GM18868 (cell line): Measurements from ENCODE around the gene ALDH1A1.
"Not testable (repeated sequence)": the region's sequence is repeated elsewhere in the genome, so short reads cannot be mapped to it uniquely, and the experiment has no call there.

Experiments used
- ATAC-seq: cut with Tn5 transposase; IDR thresholded peaks from one replicate; pipeline ENCODE4 v1.9.1; 2021; ENCODE audit warnings: mild to moderate bottlenecking, moderate library complexity; ENCODE audit not compliant: unreplicated experiment

ALDH1A1 gene

GRCh38 chr9:72946318-72946717 lies 6.5 kb downstream of the ALDH1A1 start:
- no peak for ATAC-seq

- no peak for ATAC-seq
These were observed 7.5 kb downstream of the ALDH1A1 start for GRCh38 chr9:72945391-72945790.

- no peak for ATAC-seq
These were observed 8.9 kb downstream of the ALDH1A1 start for GRCh38 chr9:72943844-72944462.

GRCh38 chr9:72942451-72942850 lies 10.4 kb downstream of the ALDH1A1 start:
- ATAC-seq, result no peak

- ATAC-seq, result not testable (repeated sequence)
These were observed 13.3 kb downstream of the ALDH1A1 start for GRCh38 chr9:72939581-72939980.

GRCh38 chr9:72937545-72937944 lies 15.3 kb downstream of the ALDH1A1 start:
- ATAC-seq, result no peak

- ATAC-seq, result no peak
These were observed 16.2 kb downstream of the ALDH1A1 start for GRCh38 chr9:72936679-72937078.

GRCh38 chr9:72936266-72936665 lies 16.6 kb downstream of the ALDH1A1 start:
- no peak for ATAC-seq

- no peak for ATAC-seq
These were observed 17.3 kb downstream of the ALDH1A1 start for GRCh38 chr9:72935595-72935994.

- no peak for ATAC-seq
These were observed 18.9 kb downstream of the ALDH1A1 start for GRCh38 chr9:72933730-72934665.

GRCh38 chr9:72932619-72933018 lies 20.2 kb downstream of the ALDH1A1 start:
- ATAC-seq, result no peak

GRCh38 chr9:72931897-72932296 lies 21.0 kb downstream of the ALDH1A1 start:
- no peak for ATAC-seq

GRCh38 chr9:72931437-72931836 lies 21.4 kb downstream of the ALDH1A1 start:
- ATAC-seq, result no peak

GRCh38 chr9:72930828-72931227 lies 22.0 kb downstream of the ALDH1A1 start:
- ATAC-seq, result no peak

- ATAC-seq, result no peak
These were observed 23.3 kb downstream of the ALDH1A1 start for GRCh38 chr9:72929542-72929941.

- no peak for ATAC-seq
These were observed 24.8 kb downstream of the ALDH1A1 start for GRCh38 chr9:72928042-72928507.

- ATAC-seq, result no peak
These were observed 26.3 kb downstream of the ALDH1A1 start for GRCh38 chr9:72926506-72926905.

GRCh38 chr9:72925891-72926290 lies 27.0 kb downstream of the ALDH1A1 start:
- no peak for ATAC-seq

GRCh38 chr9:72925126-72925789 lies 27.6 kb downstream of the ALDH1A1 start:
- no peak for ATAC-seq

- no peak for ATAC-seq
These were observed 28.6 kb downstream of the ALDH1A1 start for GRCh38 chr9:72924154-72924790.

GRCh38 chr9:72923077-72923476 lies 29.8 kb downstream of the ALDH1A1 start:
- ATAC-seq, result no peak
